MV-4-11 (cell line): ENCODE data around the gene SUV39H1.
"Not testable (repeated sequence)": the region's sequence is repeated elsewhere in the genome, so short reads cannot be mapped to it uniquely, and the experiment has no call there.

Source experiments
- DNase-seq: peaks from one replicate; lab custom pipeline; 2025; lab: John Stamatoyannopoulos, UW

Gene SUV39H1, protein sequence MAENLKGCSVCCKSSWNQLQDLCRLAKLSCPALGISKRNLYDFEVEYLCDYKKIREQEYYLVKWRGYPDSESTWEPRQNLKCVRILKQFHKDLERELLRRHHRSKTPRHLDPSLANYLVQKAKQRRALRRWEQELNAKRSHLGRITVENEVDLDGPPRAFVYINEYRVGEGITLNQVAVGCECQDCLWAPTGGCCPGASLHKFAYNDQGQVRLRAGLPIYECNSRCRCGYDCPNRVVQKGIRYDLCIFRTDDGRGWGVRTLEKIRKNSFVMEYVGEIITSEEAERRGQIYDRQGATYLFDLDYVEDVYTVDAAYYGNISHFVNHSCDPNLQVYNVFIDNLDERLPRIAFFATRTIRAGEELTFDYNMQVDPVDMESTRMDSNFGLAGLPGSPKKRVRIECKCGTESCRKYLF

DNA sequence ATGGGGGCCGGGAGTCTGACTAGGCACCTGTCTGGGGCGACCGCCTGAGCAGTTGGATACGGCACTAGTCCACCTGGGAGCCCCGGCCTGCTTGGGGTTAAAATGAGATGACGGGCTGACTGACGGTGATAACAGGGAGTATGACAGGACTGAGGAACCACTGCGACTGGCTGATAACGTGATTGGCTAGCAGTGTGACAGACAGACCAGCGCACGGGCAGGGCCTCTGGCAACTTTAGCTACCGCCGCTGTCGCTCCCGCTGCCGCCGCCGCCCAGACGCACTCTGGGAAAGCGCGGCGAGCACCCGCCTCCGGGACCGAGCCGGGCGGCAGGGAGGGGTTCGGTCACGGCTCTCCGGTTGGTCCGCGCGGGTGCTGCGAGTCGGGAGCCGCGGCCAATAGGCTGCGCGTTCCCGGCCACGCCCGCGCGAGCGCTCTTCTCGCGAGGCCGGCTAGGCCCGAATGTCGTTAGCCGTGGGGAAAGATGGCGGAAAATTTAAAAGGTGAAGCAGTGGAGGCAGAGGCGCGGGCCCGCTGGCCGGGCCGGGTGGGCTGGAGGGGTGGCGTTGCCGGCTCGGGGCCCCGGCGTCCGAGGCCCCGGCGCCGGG lies at the start of gene SUV39H1:
TSS of gene SUV39H1 (plus strand) at position 434 of the 608 bp plus-strand sequence. CDS start at position 485, 51 bp downstream.
- peak; percentile 76 for DNase-seq

DNA sequence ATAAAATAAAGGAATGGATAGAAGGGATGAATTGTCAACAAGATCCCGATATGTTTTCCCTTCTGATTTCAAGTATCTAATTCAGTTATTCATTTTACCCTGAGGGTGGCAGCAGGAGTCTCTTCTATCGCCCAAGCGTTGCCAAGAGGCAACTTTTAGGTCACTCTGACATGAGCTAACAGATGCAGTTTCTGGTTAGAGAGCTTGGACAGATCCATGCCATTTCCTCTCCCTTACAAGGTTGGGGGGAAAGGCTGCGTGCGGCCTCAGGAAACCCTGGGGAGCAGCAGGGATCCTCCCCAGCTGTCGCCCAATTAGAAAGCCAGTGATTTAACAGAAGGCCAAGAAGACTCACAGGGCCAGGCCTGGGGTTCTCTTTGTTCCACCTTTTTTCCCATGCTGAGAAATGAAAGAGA lies 48.2 kb upstream of the SUV39H1 start:
- DNase-seq: peak; percentile 52

GRCh38 chrX:48649102-48649501 lies 47.4 kb upstream of the SUV39H1 start:
- no peak for DNase-seq

DNA sequence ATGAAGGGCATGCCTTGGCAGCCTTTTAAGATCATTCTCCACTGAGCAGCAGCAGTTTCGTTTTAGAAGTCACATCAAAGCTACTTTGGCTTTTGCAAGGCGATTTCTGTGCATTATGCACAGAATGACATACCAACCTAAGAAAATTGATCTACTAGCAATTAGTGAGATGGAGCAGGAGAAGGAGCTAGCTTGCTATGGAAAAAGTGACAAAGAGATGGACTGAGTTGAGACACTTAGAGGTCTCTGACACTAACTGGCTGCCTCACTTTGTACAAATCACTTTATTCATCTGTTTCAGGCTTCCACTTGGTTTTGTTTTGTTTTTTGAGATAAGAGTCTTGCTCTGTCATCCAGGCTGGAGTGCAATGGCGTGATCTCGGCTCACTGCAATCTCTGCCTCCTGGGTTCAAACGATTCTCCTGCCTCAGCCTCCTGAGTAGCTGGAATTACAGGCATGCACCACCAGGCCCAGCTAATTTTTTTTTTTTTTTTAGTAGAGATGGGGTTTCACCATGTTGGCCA lies 44.4 kb upstream of the SUV39H1 start:
- not testable (repeated sequence) for DNase-seq

- not testable (repeated sequence) for DNase-seq
Observed at GRCh38 chrX:48654746-48655145, 41.8 kb upstream of the SUV39H1 start.

GRCh38 chrX:48659686-48660085 lies 36.8 kb upstream of the SUV39H1 start:
- DNase-seq: not testable (repeated sequence)

DNA sequence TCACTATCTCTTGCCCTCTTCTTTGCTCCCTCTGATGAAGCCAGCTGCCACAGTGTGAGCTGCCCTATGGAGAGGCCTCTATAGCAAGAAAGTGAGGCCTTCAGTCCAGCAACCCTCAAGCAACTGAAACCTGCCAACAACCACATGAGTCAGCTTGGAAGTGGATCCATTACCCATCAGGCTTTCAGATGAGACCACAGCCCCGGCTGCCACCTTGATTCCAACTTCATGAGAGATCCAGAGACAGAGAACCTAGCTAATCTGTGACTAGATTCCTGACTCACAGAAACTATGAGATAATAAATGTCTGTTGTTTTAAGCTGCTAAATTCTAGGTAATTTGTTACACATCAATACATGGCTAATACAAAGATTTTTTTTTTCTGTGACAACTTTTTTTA lies 33.3 kb upstream of the SUV39H1 start:
- DNase-seq: no peak

GRCh38 chrX:48664156-48664555 lies 32.4 kb upstream of the SUV39H1 start:
- no peak for DNase-seq

DNA sequence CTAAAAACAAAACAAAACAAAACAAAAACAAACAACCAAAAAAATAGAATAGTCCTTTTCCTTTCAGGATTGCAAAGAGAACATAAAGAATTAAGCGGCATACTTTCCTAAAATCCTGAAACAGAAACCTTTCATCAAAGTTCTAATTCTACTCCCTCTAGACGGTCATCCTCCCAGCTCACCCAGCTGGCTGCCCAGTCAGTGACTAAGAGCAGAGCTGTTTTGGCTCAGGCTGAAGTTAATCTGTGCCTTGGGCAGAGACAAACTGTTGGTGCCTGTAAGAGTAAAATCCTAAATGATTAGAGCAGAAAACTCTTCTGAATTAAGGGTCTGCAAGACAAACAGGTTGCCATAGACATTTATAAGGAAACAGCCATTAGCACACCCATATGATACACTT lies 30.5 kb upstream of the SUV39H1 start:
- DNase-seq: no peak

GRCh38 chrX:48666649-48667048 lies 29.9 kb upstream of the SUV39H1 start:
- no peak for DNase-seq

- peak; percentile 18 for DNase-seq
Observed at GRCh38 chrX:48667509-48667908, 29.0 kb upstream of the SUV39H1 start.

DNA sequence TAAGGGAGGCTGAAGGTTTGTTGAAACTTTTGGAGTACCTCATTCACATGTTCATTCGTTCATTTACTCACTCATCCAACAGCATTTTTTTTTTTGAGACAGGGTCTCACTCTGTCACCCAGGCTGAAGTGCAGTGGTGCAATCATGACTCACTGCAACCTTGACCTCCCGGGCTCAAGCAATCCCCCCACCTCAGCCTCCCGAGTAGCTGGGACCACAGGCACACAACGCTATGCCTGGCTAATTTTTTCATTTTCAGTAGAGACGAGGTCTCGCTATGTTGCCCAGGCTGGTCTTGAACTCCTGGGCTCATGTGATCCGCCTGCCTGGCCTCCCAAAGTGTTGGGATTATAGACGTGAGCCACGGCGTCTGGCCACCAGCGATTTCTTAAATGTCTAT lies 28.3 kb upstream of the SUV39H1 start:
- not testable (repeated sequence) for DNase-seq

DNA sequence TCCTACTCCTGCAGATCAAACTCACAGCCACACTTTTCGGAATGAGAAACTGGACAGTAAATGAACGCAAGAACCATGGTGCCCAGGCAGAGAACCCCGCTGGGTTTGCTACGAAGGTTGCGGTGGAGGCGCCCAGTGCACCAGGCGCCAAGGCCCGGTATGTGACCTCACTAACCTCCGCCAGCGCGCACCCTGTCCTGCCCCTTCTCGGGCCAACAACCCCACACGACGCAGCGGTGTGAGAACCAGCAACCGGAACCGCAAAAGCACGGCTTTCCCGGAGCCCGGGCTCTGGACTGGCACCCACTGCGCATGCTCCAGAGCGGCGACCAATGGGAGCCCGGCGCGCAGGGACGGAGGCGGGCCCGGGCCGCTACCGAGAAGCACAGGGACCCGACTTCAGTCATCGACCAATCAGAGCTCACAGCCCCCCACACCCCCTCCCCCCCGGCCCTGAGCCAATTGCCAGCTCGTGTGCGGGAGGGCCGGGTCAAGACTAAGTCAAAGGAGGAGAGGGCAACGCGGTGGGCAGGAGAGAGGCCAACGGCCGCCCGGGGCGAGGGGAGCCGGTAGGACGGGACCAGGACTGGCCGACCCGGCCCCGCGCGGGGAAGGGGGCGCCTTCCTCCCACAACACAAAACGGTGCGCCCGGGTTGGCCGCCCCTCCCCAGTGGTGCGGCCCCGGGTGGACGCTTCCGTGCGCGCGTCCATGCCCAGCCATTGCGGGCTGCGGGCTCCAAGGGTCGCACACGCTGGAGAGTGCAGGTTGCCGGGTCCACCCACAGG lies 20.2 kb upstream of the SUV39H1 start:
- DNase-seq: peak; percentile 89

DNA sequence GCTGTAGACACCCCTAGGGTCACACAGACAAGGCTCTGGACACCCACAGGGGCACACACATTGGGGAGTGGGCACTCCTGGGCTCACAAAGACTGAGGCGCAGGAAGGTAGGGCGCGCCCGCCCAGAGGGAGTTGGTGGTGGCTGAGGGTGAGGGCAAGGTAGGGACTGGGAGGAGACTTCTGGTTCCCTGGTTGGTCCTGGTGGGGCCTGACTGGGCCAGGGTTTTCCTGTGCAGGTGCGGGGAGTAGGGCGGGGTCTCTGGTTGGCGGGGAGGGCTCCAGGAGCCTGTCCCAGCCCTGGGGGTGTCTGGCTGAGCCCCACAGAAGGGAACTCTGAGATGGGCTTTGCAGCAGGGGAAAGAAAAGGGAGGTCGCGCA lies 19.7 kb upstream of the SUV39H1 start:
- no peak for DNase-seq

- DNase-seq: no peak
Observed at GRCh38 chrX:48677516-48677915, 19.0 kb upstream of the SUV39H1 start.

- peak; percentile 86 for DNase-seq
Observed at GRCh38 chrX:48680467-48680866, 16.1 kb upstream of the SUV39H1 start.

DNA sequence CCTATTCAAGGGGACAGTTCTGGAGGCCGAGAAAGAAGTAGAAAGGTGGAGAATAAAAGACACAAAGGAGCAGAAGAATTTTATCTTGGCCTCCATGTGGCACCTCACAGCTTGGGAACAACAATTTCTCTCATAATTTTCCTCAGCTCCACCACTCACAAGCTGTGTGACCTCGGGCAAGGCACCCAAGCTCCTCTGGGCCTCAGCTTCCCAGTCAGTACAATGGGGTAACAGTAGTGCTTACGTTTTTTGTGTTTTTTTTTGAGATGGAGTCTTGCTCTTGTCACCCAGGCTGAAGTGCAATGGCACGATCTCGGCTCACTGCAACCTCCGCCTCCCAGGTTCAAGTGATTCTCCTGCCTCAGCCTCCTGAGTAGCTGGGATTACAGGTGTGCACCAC lies 15.6 kb upstream of the SUV39H1 start:
- not testable (repeated sequence) for DNase-seq

DNA sequence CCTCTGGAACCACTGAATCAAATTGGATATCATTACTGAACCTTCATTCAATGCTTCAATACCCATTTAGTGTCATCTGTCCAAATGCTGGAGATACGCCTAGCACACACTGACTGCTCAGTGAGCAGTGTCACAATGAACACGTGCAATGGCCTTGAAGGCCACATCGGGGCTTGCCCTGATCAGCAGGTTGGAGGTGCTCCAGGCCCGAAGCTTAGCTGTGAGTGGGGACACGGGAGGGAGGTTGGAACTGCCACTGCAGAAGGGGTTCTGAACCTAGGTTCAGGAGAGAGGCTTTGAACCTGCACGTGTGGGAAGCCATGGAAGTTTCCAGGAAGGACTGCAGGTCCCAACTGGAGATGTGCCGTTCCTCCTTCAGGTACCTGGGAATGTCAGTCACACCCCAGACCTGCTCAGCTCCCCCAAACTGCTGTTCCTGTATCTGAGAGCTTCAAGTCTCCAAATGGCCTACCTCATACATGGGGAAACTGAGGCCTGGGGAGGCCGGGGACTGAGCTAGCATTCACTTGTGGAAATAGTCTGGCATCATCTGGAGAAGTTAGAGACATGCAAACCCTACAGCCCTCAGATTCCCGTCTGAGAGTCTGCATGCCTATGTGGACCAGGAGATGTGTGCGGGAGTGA lies 14.9 kb upstream of the SUV39H1 start:
- DNase-seq: no peak

- peak; percentile 70 for DNase-seq
Observed at GRCh38 chrX:48682795-48683194, 13.7 kb upstream of the SUV39H1 start.

GRCh38 chrX:48683411-48683982 lies 13.0 kb upstream of the SUV39H1 start, which contains the start of gene WAS:
Gene WAS, plus strand, starts transcription at chrX:48683799. Its CDS starts 55 bp downstream, at chrX:48683854.
- DNase-seq: peak; percentile 88

DNA sequence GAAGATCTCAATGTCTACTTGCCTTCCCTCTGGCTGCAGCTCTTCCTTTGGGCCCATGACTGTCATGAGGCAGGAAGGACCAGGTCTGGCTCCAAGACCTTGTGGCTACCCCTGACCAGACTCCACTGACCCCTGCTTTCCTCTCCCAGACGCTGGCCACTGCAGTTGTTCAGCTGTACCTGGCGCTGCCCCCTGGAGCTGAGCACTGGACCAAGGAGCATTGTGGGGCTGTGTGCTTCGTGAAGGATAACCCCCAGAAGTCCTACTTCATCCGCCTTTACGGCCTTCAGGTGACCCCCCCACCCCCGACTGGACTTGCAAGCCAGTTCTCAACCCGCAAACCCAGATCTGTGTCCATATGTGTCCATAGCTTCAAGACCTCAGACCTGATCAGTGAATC lies 12.4 kb upstream of the SUV39H1 start:
- no peak for DNase-seq
